Measurements from ENCODE around the gene FOXA1. TPM values are rescaled to one million over a fixed set of nuclear protein-coding genes. Genes with fewer than 3 reads are reported as not detected.
A peak's percentile ranks its signal among the peaks of the same experiment; 100 is the strongest.

The FOXA1 gene
- total RNA-seq, 4 donors from 2014 or later: 27.7 to 34.4 (median 29.1) TPM

DNA sequence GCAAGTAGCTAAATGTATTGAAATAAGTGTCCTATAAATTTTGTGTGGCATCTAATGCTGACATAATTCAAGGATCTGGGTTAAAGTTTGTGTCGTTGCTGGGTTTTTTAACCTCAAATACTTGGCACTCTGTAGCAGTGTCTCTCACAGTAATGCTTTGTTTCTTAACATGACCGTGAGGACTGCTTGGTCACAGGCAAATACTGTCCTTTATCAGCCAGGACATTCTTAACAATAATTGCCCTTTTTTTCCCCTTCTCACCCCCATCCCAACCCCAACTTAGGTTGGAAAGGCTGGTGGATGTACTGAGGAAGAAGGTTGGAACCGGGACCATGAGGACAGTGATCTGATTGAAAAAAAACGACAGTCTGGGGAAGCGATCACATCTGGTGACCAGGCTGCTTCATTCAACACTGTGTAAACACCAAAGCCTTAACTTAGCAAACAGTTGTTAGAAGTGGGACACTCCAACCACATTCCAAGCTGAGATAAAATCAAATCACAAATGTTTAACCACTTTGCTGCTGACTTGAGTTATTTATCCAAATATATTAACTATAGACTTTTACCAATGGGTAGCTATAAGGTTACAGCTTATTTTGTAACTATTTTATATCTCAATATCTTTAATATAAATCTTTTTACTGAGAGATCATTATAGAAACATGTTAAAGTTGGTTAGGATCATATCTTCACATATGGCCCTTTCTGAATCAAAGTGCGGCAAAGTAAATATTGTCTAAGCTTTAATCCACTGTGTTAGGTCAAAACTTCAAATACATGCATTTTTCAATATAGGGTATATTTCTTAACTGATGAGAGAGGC lies 48.2 kb downstream of the FOXA1 start:
- Histone ChIP-seq H3K9me3 (no peaks in the 10 kb centered on the region), H3K27ac (no peak overlapping the region), H3K4me3 (no peak overlapping the region), H3K27me3 (no peaks in the 10 kb centered on the region), H3K36me3 (no peaks in the 10 kb centered on the region), H3K4me1 (no peaks in the 10 kb centered on the region)
- TF ChIP-seq CTCF (IDR thresholded peaks at IDR 0.05) (no peak), POLR2A (IDR thresholded peaks at IDR 0.05) (no peak)
- intact Hi-C loops (cut with DNase I): no loop called here
- 61 to 78% methylated on average over 6 of the region's 6 CpGs for WGBS, 2 donors
- no peak for DNase-seq

DNA sequence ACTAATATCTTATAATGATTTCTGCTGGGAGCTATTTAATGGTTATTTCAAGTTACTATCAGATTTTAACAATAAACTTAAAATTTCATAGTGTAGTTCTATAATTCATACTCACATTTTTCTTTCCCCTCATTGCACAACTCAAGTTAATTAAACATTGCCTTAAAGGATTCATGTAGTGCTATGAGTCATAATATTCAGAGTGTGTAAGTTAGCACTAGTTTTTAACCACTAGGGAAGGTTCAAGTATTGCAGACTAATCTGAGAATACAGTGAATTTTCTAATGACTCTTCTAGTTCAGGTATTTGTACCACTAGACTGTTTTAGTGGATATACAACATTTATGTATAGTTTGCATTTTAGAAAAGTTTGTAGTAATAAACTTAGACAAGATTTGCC lies 49.9 kb downstream of the FOXA1 start:
- no peak for TF ChIP-seq POLR2A (IDR thresholded peaks at IDR 0.05)
- TF ChIP-seq CTCF (IDR thresholded peaks at IDR 0.05): peak in 2 of 6 experiments; percentile 29 to 51
- DNase-seq: no peak
- Histone ChIP-seq H3K4me3 (no peak overlapping the region), H3K36me3 (no peaks in the 10 kb centered on the region), H3K4me1 (no peaks in the 10 kb centered on the region), H3K27ac (no peak overlapping the region), H3K27me3 (no peaks in the 10 kb centered on the region), H3K9me3 (no peaks in the 10 kb centered on the region)
- intact Hi-C loops (cut with DNase I): no loop called here

- TF ChIP-seq CTCF (IDR thresholded peaks at IDR 0.05) (no peak), POLR2A (IDR thresholded peaks at IDR 0.05) (no peak)
- Histone ChIP-seq H3K27me3 (no peaks in the 10 kb centered on the region), H3K36me3 (no peaks in the 10 kb centered on the region), H3K4me1 (no peaks in the 10 kb centered on the region), H3K9me3 (no peaks in the 10 kb centered on the region), H3K27ac (no peak overlapping the region), H3K4me3 (no peak overlapping the region)
- WGBS, 2 donors: 19 to 20% methylated on average over 2 of the region's 2 CpGs
- intact Hi-C loops (cut with DNase I): no loop called here
- no peak for DNase-seq
Measured at GRCh38 chr14:37544407-37544806, 50.6 kb downstream of the FOXA1 start.

- no peaks in the 10 kb centered on the region for H3K9me3 ChIP-seq
- H3K4me1 ChIP-seq: no peaks in the 10 kb centered on the region
- 91 to 94% methylated on average over 1 of the region's 1 CpG for WGBS, 2 donors
- H3K27ac ChIP-seq: no peak overlapping the region
- no peak overlapping the region for H3K4me3 ChIP-seq
- TF ChIP-seq POLR2A (IDR thresholded peaks at IDR 0.05) (no peak), CTCF (IDR thresholded peaks at IDR 0.05) (no peak)
- H3K27me3 ChIP-seq: no peaks in the 10 kb centered on the region
- intact Hi-C loops (cut with DNase I): no loop called here
- no peak for DNase-seq
- no peaks in the 10 kb centered on the region for H3K36me3 ChIP-seq
Measured at GRCh38 chr14:37539992-37540391, 55.1 kb downstream of the FOXA1 start.

Other genes with a start within 250 kb of the FOXA1 start
- 1 to 10 TPM in 3 of 4 donors, under 1 TPM in 1; 0.82 to 8.4 (median 3.5) TPM for gene TTC6, start 380 bp upstream of the FOXA1 start, total RNA-seq